Left colon (tissue), 2 donors: ENCODE data around the gene KLK14. TPM values are rescaled to one million over a fixed set of nuclear protein-coding genes. Genes with fewer than 3 reads are reported as not detected.

Experiments used
- ATAC-seq: fragments of 200-7000 bp; cut with Tn5 transposase; one replicate; pipeline ENCODE4 v1.9.1; 2020; ENCODE audit warnings: mild to moderate bottlenecking, moderate library complexity
- DNase-seq, 2 donors: peaks; one replicate each; pipeline ENCODE4 v3.0.0-alpha.2; 2020
- intact Hi-C, 2 donors: fragments of 100-400 bp; cut with DNase I in 1 of 2; cut with micrococcal nuclease in 1 of 2; formaldehyde crosslinking; loops; one replicate each; pipeline versions ENCODE4 v1.11.2 to v1.14.0; 2022; cut with DNase I, micrococcal nuclease
- long read RNA-seq: library from polyadenylated mRNA; unstranded; transcript quantifications from one replicate; pipeline ENCODE4 v2.0.0, GENCODE V29; 2021
- total RNA-seq, 2 donors: library from RNA; stranded (reverse); fragmentation: NEBNext Ultra II Directional; extraction: Animal tissue kit (Norgen Biotek cat#: 25700); gene quantifications; one replicate each; pipeline ENCODE4 v1.2.1, GENCODE V29; 2021
- donor health status: DM: no; HTN: no; CAD: no.
- donor health status: DM: yes; HTN: yes; CAD: no.

KLK14 gene
- under 1 TPM in 1 of 2 donors, not detected in 1; 0.49 TPM for total RNA-seq
- long read RNA-seq: 0 reads

- DNase-seq (no peak), ATAC-seq (no peak)
- intact Hi-C loops: no loop called here
Observed at GRCh38 chr19:51082611-51083010, at the start of gene KLK14. TSS of gene KLK14 (minus strand) at chr19:51082887. CDS start at chr19:51082614, 273 bp downstream.

- intact Hi-C loops: no loop called here
- ATAC-seq: no peak
- no peak for DNase-seq
Observed at GRCh38 chr19:51131780-51132680, 49.3 kb upstream of the KLK14 start.

- no peak for ATAC-seq
- intact Hi-C loops: no loop called here
- DNase-seq: no peak
Observed at GRCh38 chr19:51129716-51130115, 47.0 kb upstream of the KLK14 start.

GRCh38 chr19:51128227-51128626 is 45.5 kb upstream of the KLK14 start:
- ATAC-seq: peak; percentile 5
- no peak for DNase-seq
- intact Hi-C loops: no loop called here

- intact Hi-C loops: no loop called here
- ATAC-seq (no peak), DNase-seq (peak in 1 of 2 donors; percentile 54)
Observed at GRCh38 chr19:51127755-51128154, 45.1 kb upstream of the KLK14 start.

- intact Hi-C loops: no loop called here
- DNase-seq (no peak), ATAC-seq (no peak)
Observed at GRCh38 chr19:51127032-51127431, 44.3 kb upstream of the KLK14 start.

- ATAC-seq (no peak), DNase-seq (no peak)
- intact Hi-C loops: no loop called here
Observed at GRCh38 chr19:51125421-51126075, 42.9 kb upstream of the KLK14 start.

GRCh38 chr19:51124729-51125128 is 42.0 kb upstream of the KLK14 start, which contains the start of gene SIGLEC9:
TSS of gene SIGLEC9 (plus strand) at chr19:51124906. CDS start at chr19:51124975, 69 bp downstream.
- intact Hi-C loops: no loop called here
- peak in 1 of 2 donors; percentile 26 for DNase-seq

GRCh38 chr19:51124216-51124615 is 41.5 kb upstream of the KLK14 start:
- intact Hi-C loops: no loop called here
- DNase-seq (no peak), ATAC-seq (no peak)

More at GRCh38 chr19:51124729-51125128, 42.0 kb upstream of the KLK14 start, which contains the start of gene SIGLEC9:
- no peak for ATAC-seq

- ATAC-seq: no peak
- no peak for DNase-seq
- intact Hi-C loops: no loop called here
Observed at GRCh38 chr19:51123802-51124201, 41.1 kb upstream of the KLK14 start.

GRCh38 chr19:51123381-51123800 is 40.7 kb upstream of the KLK14 start:
- intact Hi-C loops: no loop called here
- DNase-seq (no peak), ATAC-seq (no peak)

GRCh38 chr19:51122112-51122981 is 39.7 kb upstream of the KLK14 start:
- ATAC-seq (no peak), DNase-seq (no peak)
- intact Hi-C loops: no loop called here

GRCh38 chr19:51121257-51121656 is 38.6 kb upstream of the KLK14 start:
- ATAC-seq (no peak), DNase-seq (no peak)
- intact Hi-C loops: no loop called here

- no peak for ATAC-seq
- DNase-seq: no peak
- intact Hi-C loops: no loop called here
Observed at GRCh38 chr19:51120160-51120559, 37.5 kb upstream of the KLK14 start.

- intact Hi-C loops: no loop called here
- DNase-seq (no peak), ATAC-seq (no peak)
Observed at GRCh38 chr19:51119611-51120010, 36.9 kb upstream of the KLK14 start.

GRCh38 chr19:51119101-51119500 is 36.4 kb upstream of the KLK14 start:
- intact Hi-C loops: no loop called here
- no peak for ATAC-seq
- no peak for DNase-seq

GRCh38 chr19:51116736-51117286 is 34.1 kb upstream of the KLK14 start:
- intact Hi-C loops: no loop called here
- DNase-seq: no peak
- no peak for ATAC-seq

- no peak for ATAC-seq
- intact Hi-C loops: no loop called here
- no peak for DNase-seq
Observed at GRCh38 chr19:51114087-51114729, 31.5 kb upstream of the KLK14 start.
